Measurements from ENCODE around the gene PDIA5.

Gene PDIA5

GRCh38 chr3:123068601-123069381 is 2.0 kb downstream of the PDIA5 start:
- no peak for DNase-seq (ENCODE audit: low read depth, low spot score)
- no peak overlapping the region for H3K27ac ChIP-seq

- no peak overlapping the region for H3K27ac ChIP-seq
- DNase-seq (ENCODE audit: low read depth, low spot score): no peak
Measured at GRCh38 chr3:123070510-123070909, 3.7 kb downstream of the PDIA5 start.

GRCh38 chr3:123071146-123071545 is 4.3 kb downstream of the PDIA5 start:
- no peak for DNase-seq (ENCODE audit: low read depth, low spot score)
- no peak overlapping the region for H3K27ac ChIP-seq

- no peak overlapping the region for H3K27ac ChIP-seq
- no peak for DNase-seq (ENCODE audit: low read depth, low spot score)
Measured at GRCh38 chr3:123071581-123071980, 4.8 kb downstream of the PDIA5 start.

GRCh38 chr3:123072152-123072551 is 5.3 kb downstream of the PDIA5 start:
- no peak for DNase-seq (ENCODE audit: low read depth, low spot score)
- no peak overlapping the region for H3K27ac ChIP-seq

- H3K27ac ChIP-seq: no peak overlapping the region
- DNase-seq (ENCODE audit: low read depth, low spot score): no peak
Measured at GRCh38 chr3:123072564-123072963, 5.7 kb downstream of the PDIA5 start.

GRCh38 chr3:123075359-123075758 is 8.5 kb downstream of the PDIA5 start:
- H3K27ac ChIP-seq: no peak overlapping the region
- DNase-seq (ENCODE audit: low read depth, low spot score): no peak

GRCh38 chr3:123076112-123076495 is 9.3 kb downstream of the PDIA5 start:
- no peak for DNase-seq (ENCODE audit: low read depth, low spot score)
- no peak overlapping the region for H3K27ac ChIP-seq

- no peak overlapping the region for H3K27ac ChIP-seq
- no peak for DNase-seq (ENCODE audit: low read depth, low spot score)
Measured at GRCh38 chr3:123076496-123077418, 9.9 kb downstream of the PDIA5 start.

- no peak overlapping the region for H3K27ac ChIP-seq
- DNase-seq (ENCODE audit: low read depth, low spot score): no peak
Measured at GRCh38 chr3:123078101-123078500, 11.3 kb downstream of the PDIA5 start.

- DNase-seq (ENCODE audit: low read depth, low spot score): no peak
- H3K27ac ChIP-seq: no peak overlapping the region
Measured at GRCh38 chr3:123080864-123081562, 14.2 kb downstream of the PDIA5 start.

- no peak overlapping the region for H3K27ac ChIP-seq
- no peak for DNase-seq (ENCODE audit: low read depth, low spot score)
Measured at GRCh38 chr3:123081718-123082369, 15.0 kb downstream of the PDIA5 start.

- DNase-seq (ENCODE audit: low read depth, low spot score): no peak
- H3K27ac ChIP-seq: no peak overlapping the region
Measured at GRCh38 chr3:123082370-123083065, 15.7 kb downstream of the PDIA5 start.

- DNase-seq (ENCODE audit: low read depth, low spot score): no peak
- no peak overlapping the region for H3K27ac ChIP-seq
Measured at GRCh38 chr3:123083383-123084124, 16.7 kb downstream of the PDIA5 start.

GRCh38 chr3:123084192-123084591 is 17.4 kb downstream of the PDIA5 start:
- no peak overlapping the region for H3K27ac ChIP-seq
- DNase-seq (ENCODE audit: low read depth, low spot score): no peak

GRCh38 chr3:123084738-123085237 is 18.0 kb downstream of the PDIA5 start:
- DNase-seq (ENCODE audit: low read depth, low spot score): no peak
- no peak overlapping the region for H3K27ac ChIP-seq

GRCh38 chr3:123085293-123085931 is 18.6 kb downstream of the PDIA5 start:
- no peak for DNase-seq (ENCODE audit: low read depth, low spot score)
- no peak overlapping the region for H3K27ac ChIP-seq

GRCh38 chr3:123085932-123086627 is 19.3 kb downstream of the PDIA5 start:
- DNase-seq (ENCODE audit: low read depth, low spot score): no peak
- H3K27ac ChIP-seq: no peak overlapping the region

Measured in epithelial cell of prostate (primary cell).